ENCODE results near the gene BTBD9.
A peak's percentile ranks its signal among the peaks of the same experiment; 100 is the strongest.

Gene BTBD9

DNA sequence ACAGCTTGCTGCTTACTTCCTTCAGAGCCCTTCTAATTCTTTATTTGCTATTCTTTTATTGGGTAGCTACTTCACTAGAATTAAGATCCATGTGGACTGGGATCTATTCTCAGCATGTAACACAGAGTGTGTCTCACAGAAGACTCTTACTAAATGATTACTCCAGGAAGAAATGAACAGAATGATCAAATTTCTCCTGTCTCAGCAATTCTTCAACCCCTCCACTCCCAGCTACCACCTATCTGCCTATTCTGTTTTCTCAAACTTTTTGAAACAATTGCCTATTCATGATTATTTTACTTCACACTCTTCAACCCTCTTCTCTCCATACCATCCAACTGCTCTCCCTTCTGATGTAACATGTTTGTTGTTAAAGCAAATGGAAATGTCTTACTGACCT lies 132.6 kb downstream of the BTBD9 start:
- DNase-seq (ENCODE audit: low read depth) = no peak

- DNase-seq (ENCODE audit: low read depth) = no peak
Measured at GRCh38 chr6:38505826-38506225, 133.9 kb downstream of the BTBD9 start.

GRCh38 chr6:38504996-38505395 lies 134.7 kb downstream of the BTBD9 start:
- DNase-seq (ENCODE audit: low read depth) = no peak

GRCh38 chr6:38503960-38504682 lies 135.6 kb downstream of the BTBD9 start:
- DNase-seq (ENCODE audit: low read depth) = no peak

- DNase-seq (ENCODE audit: low read depth) = no peak
Measured at GRCh38 chr6:38503032-38503773, 136.5 kb downstream of the BTBD9 start.

DNA sequence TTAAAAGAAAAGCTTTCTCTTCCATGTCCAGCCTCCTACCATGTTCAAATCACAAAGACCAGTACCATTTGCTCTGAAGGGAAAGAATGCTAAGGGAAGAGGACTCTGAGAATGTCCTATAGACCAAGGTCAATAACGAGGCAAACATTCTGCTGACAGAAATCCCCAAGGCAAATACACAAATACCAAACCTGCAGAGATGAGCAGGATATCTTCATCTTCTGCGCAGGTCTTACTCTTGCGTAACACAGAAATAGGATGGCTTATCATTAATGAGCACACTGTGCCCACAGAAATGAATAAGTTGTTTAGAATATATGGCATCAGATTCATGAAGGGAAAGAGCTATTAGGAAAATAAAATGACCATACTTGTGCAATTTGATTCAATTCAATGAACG lies 137.3 kb downstream of the BTBD9 start:
- DNase-seq (ENCODE audit: low read depth) = no peak

DNA sequence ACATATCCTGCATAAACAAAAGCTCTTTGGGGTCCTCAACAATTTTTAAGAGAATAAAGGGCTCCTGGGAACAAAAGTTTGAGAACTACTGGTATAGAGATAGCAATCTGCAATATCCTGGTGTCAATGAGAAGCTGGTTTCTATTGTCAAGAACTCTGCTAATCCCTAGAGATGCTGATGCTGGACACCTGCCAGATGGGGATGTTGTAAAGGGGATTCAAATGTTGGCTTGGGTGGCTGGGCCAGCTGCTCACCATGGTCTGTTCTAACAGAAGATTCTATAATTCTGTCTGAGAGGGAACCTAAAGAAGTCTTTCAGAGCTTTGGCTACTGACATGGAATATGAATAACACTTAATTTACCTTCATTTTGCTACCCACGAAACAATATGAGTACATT lies 137.8 kb downstream of the BTBD9 start:
- no peak for DNase-seq (ENCODE audit: low read depth)

DNA sequence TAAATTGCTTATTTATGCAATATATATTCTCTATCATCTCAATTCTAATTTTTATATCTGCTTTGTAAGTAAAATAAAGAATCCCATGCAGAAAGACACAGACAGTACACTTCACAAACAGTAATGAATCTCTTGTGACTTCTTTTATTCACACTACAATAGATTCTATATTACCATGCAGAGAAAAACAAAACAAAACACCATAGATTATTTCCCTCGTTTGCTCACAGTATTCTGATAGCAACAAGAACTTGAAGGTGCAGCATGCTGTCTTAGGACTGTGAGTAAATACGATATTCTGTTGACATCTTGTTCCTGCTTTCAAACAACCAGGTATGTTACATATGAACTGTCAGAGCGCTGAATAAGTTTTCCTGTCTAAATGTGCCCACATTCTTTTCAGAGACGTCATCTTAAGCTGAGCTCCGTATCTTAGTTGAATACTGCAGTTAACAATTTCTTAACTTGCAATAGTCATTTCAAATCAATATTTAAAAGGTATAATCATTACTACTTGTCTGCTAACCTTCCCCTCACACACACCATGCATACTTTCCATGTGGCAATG lies 140.1 kb downstream of the BTBD9 start:
- DNase-seq (ENCODE audit: low read depth) = no peak

- no peak for DNase-seq (ENCODE audit: low read depth)
Measured at GRCh38 chr6:38498805-38499445, 140.8 kb downstream of the BTBD9 start.

DNA sequence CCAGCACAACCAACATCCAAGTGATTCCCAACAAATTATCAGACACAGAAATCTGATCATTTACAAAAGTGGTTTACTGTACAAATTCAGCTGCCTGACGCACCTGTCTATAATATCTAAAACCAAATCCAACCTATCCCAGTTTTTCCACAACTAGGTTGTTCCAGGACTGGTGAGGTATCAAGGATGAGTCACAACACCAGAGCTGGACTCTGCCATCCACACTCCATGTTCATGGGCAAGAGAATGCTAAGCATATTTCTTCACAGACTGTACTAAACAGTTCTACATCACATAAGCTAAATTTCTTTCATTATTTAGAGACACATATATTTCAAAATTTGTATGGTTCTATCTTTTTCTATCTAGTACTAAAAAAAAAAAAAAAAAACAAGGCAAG lies 141.6 kb downstream of the BTBD9 start:
- DNase-seq (ENCODE audit: low read depth) = no peak

DNA sequence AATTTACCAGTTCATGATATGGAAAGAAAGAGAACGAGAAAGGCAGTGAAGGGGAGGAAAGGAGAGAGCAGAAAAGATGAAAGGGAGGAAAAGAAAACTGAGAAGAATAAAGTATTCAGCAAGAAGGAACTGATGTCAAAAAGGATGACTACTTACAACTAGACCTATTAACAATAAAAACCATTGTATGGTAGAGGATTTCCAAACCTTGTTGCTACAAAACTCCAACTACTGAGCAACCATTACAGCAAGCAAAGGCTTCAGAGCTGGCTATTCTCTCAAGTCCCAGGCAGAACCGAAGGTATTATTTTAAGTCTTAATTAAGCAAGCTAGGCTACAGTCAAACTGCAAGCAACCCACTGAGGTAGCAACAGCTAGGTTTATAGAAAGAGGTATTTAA lies 142.2 kb downstream of the BTBD9 start:
- DNase-seq (ENCODE audit: low read depth) = no peak

- DNase-seq (ENCODE audit: low read depth) = no peak
Measured at GRCh38 chr6:38495922-38496635, 143.7 kb downstream of the BTBD9 start.

GRCh38 chr6:38495518-38495917 lies 144.2 kb downstream of the BTBD9 start:
- DNase-seq (ENCODE audit: low read depth) = no peak

GRCh38 chr6:38493931-38494547 lies 145.7 kb downstream of the BTBD9 start:
- peak; percentile 64 for DNase-seq (ENCODE audit: low read depth)

- DNase-seq (ENCODE audit: low read depth) = no peak
Measured at GRCh38 chr6:38492031-38492430, 147.7 kb downstream of the BTBD9 start.

DNA sequence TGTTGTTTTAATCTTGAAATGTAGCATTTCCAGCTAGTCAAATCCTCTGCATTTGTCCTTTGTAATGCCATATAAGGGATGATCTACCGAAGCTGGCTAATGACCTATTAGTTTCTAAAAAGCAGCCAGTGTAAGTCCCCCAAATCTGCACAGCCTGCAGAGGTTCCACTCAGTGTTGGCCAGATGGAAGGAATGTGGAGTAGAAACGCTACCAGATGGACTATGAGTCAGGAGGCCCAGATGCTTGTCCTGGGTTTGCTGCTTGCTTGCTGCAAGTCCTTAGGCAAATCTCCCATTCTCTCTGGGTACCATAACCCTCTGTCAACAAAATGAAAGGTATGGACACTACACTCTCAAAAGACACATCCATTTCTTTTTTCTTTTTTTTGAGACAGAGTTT lies 149.8 kb downstream of the BTBD9 start:
- no peak for DNase-seq (ENCODE audit: low read depth)

- no peak for DNase-seq (ENCODE audit: low read depth)
Measured at GRCh38 chr6:38487423-38487822, 152.3 kb downstream of the BTBD9 start.

DNA sequence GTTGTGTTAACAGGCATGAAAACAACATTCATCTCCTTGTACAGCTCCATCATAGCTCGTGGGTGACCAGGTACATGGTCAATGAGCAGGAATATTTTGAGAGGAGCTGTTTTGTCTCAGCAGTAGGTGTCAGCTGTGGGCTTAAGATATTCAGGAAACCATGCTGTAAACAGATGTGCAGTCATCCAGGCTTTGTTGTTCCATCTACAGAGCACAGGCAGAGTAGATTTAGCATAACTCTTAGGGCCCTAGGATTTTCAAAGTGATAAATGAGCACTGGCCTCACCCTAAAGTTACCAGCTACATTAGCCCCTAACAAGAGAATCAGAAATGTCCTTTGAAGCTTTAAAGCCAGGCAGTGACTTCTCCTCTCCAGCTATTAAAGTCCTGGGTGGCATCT lies 154.2 kb downstream of the BTBD9 start:
- no peak for DNase-seq (ENCODE audit: low read depth)

- no peak for DNase-seq (ENCODE audit: low read depth)
Measured at GRCh38 chr6:38484656-38485055, 155.1 kb downstream of the BTBD9 start.

DNA sequence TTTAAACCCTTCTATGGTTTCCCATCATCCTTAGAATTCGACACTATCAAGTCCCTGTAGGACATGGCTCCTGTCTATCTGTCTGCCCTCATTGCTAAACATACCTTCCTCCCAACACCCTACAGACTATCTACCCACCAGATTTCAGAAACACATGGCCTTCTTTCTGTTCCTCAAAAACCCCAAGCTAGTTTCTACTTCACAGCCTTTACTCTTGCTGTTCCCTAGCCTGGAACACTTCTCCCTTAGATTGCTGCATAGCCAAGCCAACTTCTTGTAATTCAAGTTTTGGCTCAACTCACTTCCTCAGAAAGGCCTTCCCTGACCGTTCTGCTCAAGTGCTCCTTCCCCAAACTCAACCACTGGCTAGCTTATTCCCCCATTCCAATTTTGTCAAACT lies 156.2 kb downstream of the BTBD9 start:
- DNase-seq (ENCODE audit: low read depth) = no peak

DNA sequence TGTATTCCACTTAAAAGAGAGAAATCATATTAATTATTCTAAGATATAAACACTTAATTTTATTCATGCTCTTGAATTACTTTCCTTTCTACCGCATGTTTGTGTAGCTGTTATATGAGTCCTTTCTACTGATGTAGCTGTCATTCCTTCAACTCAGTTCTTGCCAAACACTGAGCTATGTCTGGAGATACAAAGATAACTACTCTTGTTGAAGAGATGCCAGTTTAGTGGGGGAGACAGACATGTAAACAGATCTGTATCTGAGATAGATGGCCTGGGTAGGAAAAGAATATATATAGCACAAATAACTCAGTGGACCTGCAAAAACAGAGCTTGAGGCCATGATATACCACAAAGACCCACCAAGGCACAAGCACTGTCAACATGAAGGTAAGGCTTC lies 157.3 kb downstream of the BTBD9 start:
- DNase-seq (ENCODE audit: low read depth) = no peak

DNA sequence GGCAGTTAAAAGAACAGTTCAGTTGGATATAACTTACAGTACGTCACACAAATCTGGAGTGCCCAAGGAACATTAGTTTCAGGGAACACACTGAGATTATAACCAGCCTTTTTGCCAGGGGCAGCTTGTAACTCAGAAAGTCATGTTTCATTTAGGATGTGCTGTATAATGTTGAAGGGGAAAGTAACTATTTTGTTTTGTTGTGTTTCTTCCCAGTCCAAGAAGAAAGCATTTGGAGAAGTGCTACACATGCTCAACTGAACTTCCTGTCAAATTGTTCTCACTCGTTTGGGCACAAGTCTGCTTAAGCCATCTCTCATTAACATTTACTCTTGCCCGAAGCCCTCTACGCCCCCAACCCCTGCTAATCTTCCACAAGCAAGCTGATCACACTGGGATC lies 157.9 kb downstream of the BTBD9 start:
- no peak for DNase-seq (ENCODE audit: low read depth)
